ENCODE measurements around the gene PEX14. TPM values are rescaled to one million over a fixed set of nuclear protein-coding genes. Genes with fewer than 3 reads are reported as not detected.

Gene PEX14
- total and polyA plus RNA-seq, 2 donors (not counting 3 experiments of a cell fraction or from before 2014, with no cell fraction given) = 19.5 to 26.5 TPM

DNA sequence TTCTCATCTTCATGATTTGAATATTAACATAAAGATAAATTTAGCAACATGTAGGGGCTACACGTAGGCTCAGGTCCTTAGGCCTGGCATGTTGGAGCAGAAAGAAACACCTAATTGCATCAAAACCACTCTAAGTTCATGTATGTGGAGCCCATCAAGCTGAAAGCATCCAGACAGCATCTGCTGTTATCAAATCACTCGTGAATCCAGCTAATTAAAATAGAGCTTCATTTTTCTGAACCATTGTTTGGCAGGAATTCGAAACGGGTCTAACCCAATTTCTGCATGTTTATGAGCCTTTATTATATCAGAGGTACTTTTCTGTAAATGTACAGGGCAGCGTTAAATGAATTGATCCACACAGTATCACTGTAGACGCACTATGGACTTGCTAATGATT, 45.7 kb downstream of the PEX14 start:
- Histone ChIP-seq H3K9me1 (replicated peaks; ENCODE audit: control insufficient read depth, extremely low read depth, insufficient read depth, low read length) (no peaks in the 10 kb centered on the region), H3K79me2 (ENCODE audit: control insufficient read depth, insufficient read depth, low read length) (peaks cover 10% of the 10 kb centered on the region), H3K27me3 (ENCODE audit: control insufficient read depth in 2 of 2, insufficient read depth in 2 of 2, low read length in 2 of 2) (no peaks in the 10 kb centered on the region), H2AFZ (ENCODE audit: low read depth, low read length) (no peak overlapping the region), H3K4me2 (ENCODE audit: insufficient read depth, low read length) (no peak overlapping the region), H3K27ac (ENCODE audit: insufficient read depth, low read depth, low read length) (no peak overlapping the region), H3K4me1 (ENCODE audit: control insufficient read depth, extremely low read depth, insufficient read depth, low read length) (peaks cover 3% of the 10 kb centered on the region), H3K9me3 (replicated peaks; ENCODE audit: control insufficient read depth, insufficient read depth, low read length) (no peaks in the 10 kb centered on the region), H3K4me3 (replicated peaks in 1 of 3; ENCODE audit: insufficient read depth in 1 of 3, low read depth in 1 of 3, low read length in 3 of 3) (no peak overlapping the region), H4K20me1 (replicated peaks; ENCODE audit: control insufficient read depth, extremely low read depth, insufficient read depth, low read length) (no peaks in the 10 kb centered on the region), H3K9ac (replicated peaks; ENCODE audit: extremely low read depth, insufficient read depth, low read length) (no peak overlapping the region), H3K36me3 (ENCODE audit: control insufficient read depth in 2 of 2, extremely low read depth in 1 of 2, insufficient read depth in 2 of 2, low read length in 2 of 2) (no peaks in the 10 kb centered on the region)
- dilution Hi-C loops (cut with MboI; ENCODE audit: extremely low pct_ligation_motif_present, low sequenced_read_pairs) (no loop called here), intact Hi-C loops (cut with micrococcal nuclease) (no loop called here)
- ChIA-PET CTCF (interaction anchor here (1.5 to 2.5 kb wide), 4 partner anchors 8 to 26 kb away, joined by 5 to 12 read pairs (median 10); no protein-coding TSS in a partner anchor), POLR2A (interaction anchor here (0.6 kb wide), 1 partner anchor 11 kb away, joined by 3 read pairs; no protein-coding TSS in a partner anchor)
- FAIRE-seq (no peak), DNase-seq (ENCODE audit: low read depth, low spot score) (no peak)
- no peak for TF ChIP-seq JUN (IDR thresholded peaks at IDR 0.05; ENCODE audit: borderline replicate concordance, insufficient read depth, insufficient read length, low read depth)
- TF ChIP-seq, protein P1, sequence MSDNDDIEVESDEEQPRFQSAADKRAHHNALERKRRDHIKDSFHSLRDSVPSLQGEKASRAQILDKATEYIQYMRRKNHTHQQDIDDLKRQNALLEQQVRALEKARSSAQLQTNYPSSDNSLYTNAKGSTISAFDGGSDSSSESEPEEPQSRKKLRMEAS (IDR thresholded peaks at IDR 0.05; ENCODE audit: insufficient read depth, insufficient read length) = no peak
- no peak for TF ChIP-seq POLR2AphosphoS5 (IDR thresholded peaks at IDR 0.05; ENCODE audit: insufficient read depth, low read depth, low read length)
- no peak for TF ChIP-seq MYC (IDR thresholded peaks at IDR 0.05; ENCODE audit: low read depth, low read length)
- no TSS peak for BruUV-seq (replicated peaks)

DNA sequence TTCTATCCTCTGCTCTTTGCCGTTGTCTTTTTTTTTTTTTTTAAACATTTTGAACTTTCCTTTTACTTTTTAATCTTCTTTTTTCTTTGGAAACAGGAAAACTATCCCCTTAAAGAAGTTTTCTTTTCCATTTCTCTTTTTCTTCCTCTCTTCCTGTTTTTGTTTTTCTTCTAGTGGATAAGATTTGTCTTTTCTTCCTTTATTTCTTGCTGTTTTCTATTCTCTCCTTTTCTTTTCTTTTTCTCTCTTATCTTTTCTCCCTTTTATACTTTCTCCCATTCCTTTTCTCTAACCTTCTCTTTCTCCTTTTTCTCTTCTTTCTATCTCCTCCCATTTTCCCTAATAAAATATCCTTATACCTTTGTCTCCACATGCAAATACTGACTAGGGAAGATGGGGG, 46.2 kb downstream of the PEX14 start:
- Histone ChIP-seq H2AFZ (ENCODE audit: low read depth, low read length) (no peak overlapping the region), H3K4me1 (ENCODE audit: control insufficient read depth, extremely low read depth, insufficient read depth, low read length) (peaks cover 3% of the 10 kb centered on the region), H3K27me3 (ENCODE audit: control insufficient read depth in 2 of 2, insufficient read depth in 2 of 2, low read length in 2 of 2) (no peaks in the 10 kb centered on the region), H3K9me1 (replicated peaks; ENCODE audit: control insufficient read depth, extremely low read depth, insufficient read depth, low read length) (no peaks in the 10 kb centered on the region), H3K9ac (replicated peaks; ENCODE audit: extremely low read depth, insufficient read depth, low read length) (no peak overlapping the region), H3K4me2 (ENCODE audit: insufficient read depth, low read length) (no peak overlapping the region), H3K79me2 (ENCODE audit: control insufficient read depth, insufficient read depth, low read length) (peaks cover 7% of the 10 kb centered on the region), H4K20me1 (replicated peaks; ENCODE audit: control insufficient read depth, extremely low read depth, insufficient read depth, low read length) (no peaks in the 10 kb centered on the region), H3K4me3 (replicated peaks in 1 of 3; ENCODE audit: insufficient read depth in 1 of 3, low read depth in 1 of 3, low read length in 3 of 3) (no peak overlapping the region), H3K9me3 (replicated peaks; ENCODE audit: control insufficient read depth, insufficient read depth, low read length) (no peaks in the 10 kb centered on the region), H3K36me3 (ENCODE audit: control insufficient read depth in 2 of 2, extremely low read depth in 1 of 2, insufficient read depth in 2 of 2, low read length in 2 of 2) (no peaks in the 10 kb centered on the region), H3K27ac (ENCODE audit: insufficient read depth, low read depth, low read length) (no peak overlapping the region)
- no TSS peak for BruUV-seq (replicated peaks)
- TF ChIP-seq JUN (IDR thresholded peaks at IDR 0.05; ENCODE audit: borderline replicate concordance, insufficient read depth, insufficient read length, low read depth) (no peak), POLR2A (IDR thresholded peaks at IDR 0.05; ENCODE audit: low read depth, low read length) (no peak), GATA2 (IDR thresholded peaks at IDR 0.05; ENCODE audit: insufficient read depth, insufficient read length, low read depth, low read length) (no peak), MYC (IDR thresholded peaks at IDR 0.05; ENCODE audit: low read depth, low read length) (no peak), EZH2 (IDR thresholded peaks at IDR 0.05; ENCODE audit: borderline replicate concordance, low read depth, low read length, severe bottlenecking) (no peak), POLR2AphosphoS5 (IDR thresholded peaks at IDR 0.05; ENCODE audit: insufficient read depth, low read depth, low read length) (no peak), FOS (IDR thresholded peaks at IDR 0.05; ENCODE audit: borderline replicate concordance, insufficient read depth, low read length) (no peak)
- TF ChIP-seq, protein P1 (IDR thresholded peaks at IDR 0.05; ENCODE audit: insufficient read depth, insufficient read length) = no peak
- TF ChIP-seq, protein P2, sequence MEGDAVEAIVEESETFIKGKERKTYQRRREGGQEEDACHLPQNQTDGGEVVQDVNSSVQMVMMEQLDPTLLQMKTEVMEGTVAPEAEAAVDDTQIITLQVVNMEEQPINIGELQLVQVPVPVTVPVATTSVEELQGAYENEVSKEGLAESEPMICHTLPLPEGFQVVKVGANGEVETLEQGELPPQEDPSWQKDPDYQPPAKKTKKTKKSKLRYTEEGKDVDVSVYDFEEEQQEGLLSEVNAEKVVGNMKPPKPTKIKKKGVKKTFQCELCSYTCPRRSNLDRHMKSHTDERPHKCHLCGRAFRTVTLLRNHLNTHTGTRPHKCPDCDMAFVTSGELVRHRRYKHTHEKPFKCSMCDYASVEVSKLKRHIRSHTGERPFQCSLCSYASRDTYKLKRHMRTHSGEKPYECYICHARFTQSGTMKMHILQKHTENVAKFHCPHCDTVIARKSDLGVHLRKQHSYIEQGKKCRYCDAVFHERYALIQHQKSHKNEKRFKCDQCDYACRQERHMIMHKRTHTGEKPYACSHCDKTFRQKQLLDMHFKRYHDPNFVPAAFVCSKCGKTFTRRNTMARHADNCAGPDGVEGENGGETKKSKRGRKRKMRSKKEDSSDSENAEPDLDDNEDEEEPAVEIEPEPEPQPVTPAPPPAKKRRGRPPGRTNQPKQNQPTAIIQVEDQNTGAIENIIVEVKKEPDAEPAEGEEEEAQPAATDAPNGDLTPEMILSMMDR (IDR thresholded peaks at IDR 0.05; ENCODE audit: extremely low read depth in 1 of 2, insufficient read depth in 1 of 2, low read depth in 1 of 2, low read length in 2 of 2) = no peak
- FAIRE-seq = no peak
- POLR2A ChIA-PET = no interaction called here
- DNase-seq (ENCODE audit: low read depth, low spot score) = no peak
- intact Hi-C loops (cut with micrococcal nuclease) = no loop called here
- CTCF ChIA-PET = interaction anchor here (1.5 to 2.5 kb wide), 4 partner anchors 7 to 26 kb away, joined by 5 to 12 read pairs (median 10); no protein-coding TSS in a partner anchor
- dilution Hi-C loops (cut with MboI; ENCODE audit: extremely low pct_ligation_motif_present, low sequenced_read_pairs) = no loop called here

All from endothelial cell of umbilical vein (primary cell).